GM21723 (cell line): Measurements from ENCODE around the gene NCAPG.

Experiments
- ATAC-seq: cut with Tn5 transposase; IDR thresholded peaks from one replicate; pipeline ENCODE4 v1.9.1; 2021; ENCODE audit warnings: mild to moderate bottlenecking, moderate library complexity; ENCODE audit not compliant: unreplicated experiment

NCAPG gene

GRCh38 chr4:17875402-17876070, 64.8 kb downstream of the NCAPG start:
- ATAC-seq: peak; percentile 98

- no peak for ATAC-seq
Measured at GRCh38 chr4:17876943-17877342, 66.2 kb downstream of the NCAPG start.

- no peak for ATAC-seq
Measured at GRCh38 chr4:17877661-17878060, 66.9 kb downstream of the NCAPG start.

GRCh38 chr4:17884063-17884462, 73.3 kb downstream of the NCAPG start:
- no peak for ATAC-seq

- ATAC-seq: no peak
Measured at GRCh38 chr4:17884511-17884910, 73.7 kb downstream of the NCAPG start.

- no peak for ATAC-seq
Measured at GRCh38 chr4:17889692-17890091, 78.9 kb downstream of the NCAPG start.

GRCh38 chr4:17894421-17894820, 83.6 kb downstream of the NCAPG start:
- ATAC-seq: no peak
